IPS-18c (cell line): ENCODE measurements around the gene CENPC.

Experiments used
- H3K4me3 ChIP-seq: 2 replicates; pipeline ENCODE4 v1.7.0; 2013; ENCODE audit warnings: low read depth, mild to moderate bottlenecking, low read length, moderate library complexity; ENCODE audit not compliant: insufficient read depth
- H3K9me3 ChIP-seq: one replicate; pipeline ENCODE4 v1.6.1; 2013; ENCODE audit warnings: mild to moderate bottlenecking, low read length, moderate library complexity; ENCODE audit not compliant: control insufficient read depth, insufficient read depth

CENPC gene

GRCh38 chr4:67545199-67546003 lies at the start of gene CENPC:
TSS of gene CENPC (minus strand) at chr4:67545503. CDS start at chr4:67545355, 148 bp downstream.
- Histone ChIP-seq H3K9me3 (no peaks in the 10 kb centered on the region), H3K4me3 (peak within 1 kb of the TSS; percentile 77)

GRCh38 chr4:67593741-67594175 lies 48.5 kb upstream of the CENPC start:
- Histone ChIP-seq H3K9me3 (peaks cover 2% of the 10 kb centered on the region), H3K4me3 (no peak overlapping the region)

GRCh38 chr4:67587156-67587555 lies 41.9 kb upstream of the CENPC start:
- Histone ChIP-seq H3K4me3 (no peak overlapping the region), H3K9me3 (no peaks in the 10 kb centered on the region)

GRCh38 chr4:67584496-67584895 lies 39.2 kb upstream of the CENPC start:
- H3K4me3 ChIP-seq = no peak overlapping the region
- H3K9me3 ChIP-seq = no peaks in the 10 kb centered on the region

- H3K9me3 ChIP-seq = no peaks in the 10 kb centered on the region
These were observed 36.6 kb upstream of the CENPC start for GRCh38 chr4:67581913-67582312.

GRCh38 chr4:67581208-67581857 lies 36.0 kb upstream of the CENPC start:
- no peak overlapping the region for H3K4me3 ChIP-seq
- H3K9me3 ChIP-seq = no peaks in the 10 kb centered on the region

More at GRCh38 chr4:67581913-67582312, 36.6 kb upstream of the CENPC start:
- H3K4me3 ChIP-seq = no peak overlapping the region

- H3K9me3 ChIP-seq = no peaks in the 10 kb centered on the region
- H3K4me3 ChIP-seq = no peak overlapping the region
These were observed 35.3 kb upstream of the CENPC start for GRCh38 chr4:67580577-67580976.

- Histone ChIP-seq H3K4me3 (no peak overlapping the region), H3K9me3 (no peaks in the 10 kb centered on the region)
These were observed 31.2 kb upstream of the CENPC start for GRCh38 chr4:67576538-67576937.

- H3K9me3 ChIP-seq = no peaks in the 10 kb centered on the region
- no peak overlapping the region for H3K4me3 ChIP-seq
These were observed 30.8 kb upstream of the CENPC start for GRCh38 chr4:67576059-67576466.

- Histone ChIP-seq H3K9me3 (no peaks in the 10 kb centered on the region), H3K4me3 (no peak overlapping the region)
These were observed 30.1 kb upstream of the CENPC start for GRCh38 chr4:67575232-67576058.

- no peak overlapping the region for H3K4me3 ChIP-seq
- H3K9me3 ChIP-seq = no peaks in the 10 kb centered on the region
These were observed 27.9 kb upstream of the CENPC start for GRCh38 chr4:67573193-67573592.

- Histone ChIP-seq H3K9me3 (no peaks in the 10 kb centered on the region), H3K4me3 (no peak overlapping the region)
These were observed 26.7 kb upstream of the CENPC start for GRCh38 chr4:67571975-67572374.

GRCh38 chr4:67570537-67570936 lies 25.2 kb upstream of the CENPC start:
- no peak overlapping the region for H3K4me3 ChIP-seq
- H3K9me3 ChIP-seq = no peaks in the 10 kb centered on the region

GRCh38 chr4:67568820-67569219 lies 23.5 kb upstream of the CENPC start:
- no peaks in the 10 kb centered on the region for H3K9me3 ChIP-seq
- H3K4me3 ChIP-seq = no peak overlapping the region

- Histone ChIP-seq H3K4me3 (no peak overlapping the region), H3K9me3 (no peaks in the 10 kb centered on the region)
These were observed 21.0 kb upstream of the CENPC start for GRCh38 chr4:67566335-67566734.

GRCh38 chr4:67565284-67565683 lies 20.0 kb upstream of the CENPC start:
- H3K4me3 ChIP-seq = no peak overlapping the region
- no peaks in the 10 kb centered on the region for H3K9me3 ChIP-seq

GRCh38 chr4:67558493-67558892 lies 13.2 kb upstream of the CENPC start, which contains the start of gene STAP1:
TSS of gene STAP1 (plus strand) at chr4:67558727. CDS start at chr4:67558810, 83 bp downstream.
- no peaks in the 10 kb centered on the region for H3K9me3 ChIP-seq
- no peak within 1 kb of the TSS for H3K4me3 ChIP-seq
